ENCODE measurements around the gene DENND1A.

DENND1A gene

DNA sequence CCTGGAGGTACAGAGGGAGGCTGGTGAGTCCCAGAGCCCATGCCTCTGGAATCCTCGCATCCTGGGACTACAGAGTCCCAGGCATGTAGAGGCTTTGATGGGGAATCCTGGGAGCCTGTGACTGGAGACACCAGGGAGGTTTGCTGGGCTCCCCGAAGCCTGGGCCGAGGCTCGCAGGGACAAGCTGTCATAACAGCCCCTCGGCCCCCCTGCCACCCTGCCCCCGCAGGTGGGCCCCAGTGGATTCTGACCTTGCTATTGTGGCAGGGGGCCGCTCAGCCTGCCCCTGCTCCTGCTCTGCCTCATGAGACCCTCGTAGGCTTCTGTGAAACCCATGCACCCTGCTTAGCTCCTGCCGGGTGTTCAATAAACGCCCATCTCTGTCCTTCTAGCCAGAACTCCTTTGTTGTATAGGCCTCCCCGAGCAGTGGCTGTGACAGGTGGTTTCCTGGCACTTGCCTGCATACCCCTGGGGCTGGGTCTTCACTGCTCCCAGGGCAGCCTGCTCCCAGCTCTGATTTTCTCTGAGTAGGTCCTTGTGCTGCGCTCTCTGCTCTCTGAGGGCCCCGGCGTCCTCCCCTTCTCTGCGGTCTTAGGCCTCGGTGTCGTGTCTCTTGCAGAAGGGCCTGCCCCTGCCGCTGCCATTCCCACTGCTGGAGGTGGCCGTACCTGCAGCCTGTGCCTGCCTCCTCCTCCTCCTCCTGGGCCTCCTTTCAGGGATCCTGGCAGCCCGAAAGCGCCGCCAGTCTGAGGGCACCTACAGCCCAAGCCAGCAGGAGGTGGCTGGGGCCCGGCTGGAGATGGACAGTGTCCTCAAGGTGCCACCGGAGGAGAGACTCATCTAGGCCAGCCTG lies 553.5 kb downstream of the DENND1A start:
- no peak for DNase-seq

DNA sequence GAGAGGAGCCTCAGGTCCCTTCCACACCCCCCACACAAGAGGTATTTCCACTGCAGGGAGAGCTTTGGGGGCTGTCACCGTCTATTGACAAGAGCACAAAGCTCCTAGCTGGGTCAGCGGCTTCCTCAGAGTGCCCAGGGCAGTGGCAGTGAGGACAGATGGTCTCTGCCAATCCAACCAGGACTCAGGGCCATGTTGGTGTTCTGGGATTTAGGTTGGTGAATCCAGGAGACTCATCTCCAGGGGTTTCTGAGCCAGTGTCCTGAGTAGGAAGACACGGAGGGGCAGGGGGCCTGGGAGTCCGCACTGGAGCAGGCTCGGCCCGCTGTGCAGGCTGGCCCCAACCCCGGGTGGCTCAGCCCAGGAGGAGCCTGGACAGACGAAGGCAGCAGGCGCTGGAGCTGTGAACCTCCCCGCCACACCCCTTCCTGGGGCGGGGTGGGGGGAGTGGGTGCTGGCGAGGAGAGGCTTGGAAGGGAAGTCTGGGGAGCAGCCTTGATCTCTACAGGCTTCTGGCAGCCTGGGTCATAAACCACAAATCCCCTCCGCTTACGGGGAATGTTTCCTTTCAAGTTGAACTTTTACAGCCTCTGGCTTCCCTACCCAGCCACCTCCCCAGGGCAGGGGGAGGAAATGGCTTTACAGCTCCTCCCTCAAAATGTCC lies 554.3 kb downstream of the DENND1A start:
- no peak for DNase-seq

DNA sequence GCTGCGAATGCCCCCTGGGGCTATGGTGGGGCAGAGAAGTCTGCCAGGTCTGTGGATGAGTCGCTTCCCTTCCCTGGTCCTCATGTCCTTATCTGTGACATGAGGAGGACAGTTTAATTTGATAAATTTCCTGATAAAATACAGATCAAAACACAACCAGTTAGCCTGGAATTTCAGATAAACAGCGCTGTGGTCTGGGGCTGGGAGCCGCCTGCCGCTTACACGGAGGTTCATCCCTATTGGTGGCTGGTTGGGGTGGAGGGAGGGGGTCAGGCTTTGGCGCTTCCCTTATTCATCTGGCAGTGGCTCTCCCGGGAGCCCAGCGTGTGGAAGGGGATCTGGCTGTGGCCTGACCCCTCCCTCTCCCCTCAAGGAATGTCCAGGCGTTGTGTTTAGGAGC lies 556.0 kb downstream of the DENND1A start:
- DNase-seq = no peak

DNA sequence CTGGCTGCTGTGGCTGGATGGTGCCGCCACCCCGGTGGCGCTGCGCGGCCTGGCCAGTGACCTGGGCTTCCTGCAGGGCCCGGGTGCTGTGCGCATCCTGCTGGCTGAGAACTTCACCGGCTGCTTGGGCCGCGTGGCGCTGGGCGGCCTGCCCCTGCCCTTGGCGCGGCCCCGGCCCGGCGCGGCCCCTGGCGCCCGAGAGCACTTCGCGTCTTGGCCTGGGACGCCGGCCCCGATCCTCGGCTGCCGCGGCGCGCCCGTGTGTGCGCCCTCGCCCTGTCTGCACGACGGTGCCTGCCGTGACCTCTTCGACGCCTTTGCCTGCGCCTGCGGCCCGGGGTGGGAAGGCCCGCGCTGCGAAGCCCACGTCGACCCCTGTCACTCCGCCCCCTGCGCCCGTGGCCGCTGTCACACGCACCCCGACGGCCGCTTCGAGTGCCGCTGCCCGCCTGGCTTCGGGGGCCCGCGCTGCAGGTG lies 556.4 kb downstream of the DENND1A start:
- DNase-seq = no peak

DNA sequence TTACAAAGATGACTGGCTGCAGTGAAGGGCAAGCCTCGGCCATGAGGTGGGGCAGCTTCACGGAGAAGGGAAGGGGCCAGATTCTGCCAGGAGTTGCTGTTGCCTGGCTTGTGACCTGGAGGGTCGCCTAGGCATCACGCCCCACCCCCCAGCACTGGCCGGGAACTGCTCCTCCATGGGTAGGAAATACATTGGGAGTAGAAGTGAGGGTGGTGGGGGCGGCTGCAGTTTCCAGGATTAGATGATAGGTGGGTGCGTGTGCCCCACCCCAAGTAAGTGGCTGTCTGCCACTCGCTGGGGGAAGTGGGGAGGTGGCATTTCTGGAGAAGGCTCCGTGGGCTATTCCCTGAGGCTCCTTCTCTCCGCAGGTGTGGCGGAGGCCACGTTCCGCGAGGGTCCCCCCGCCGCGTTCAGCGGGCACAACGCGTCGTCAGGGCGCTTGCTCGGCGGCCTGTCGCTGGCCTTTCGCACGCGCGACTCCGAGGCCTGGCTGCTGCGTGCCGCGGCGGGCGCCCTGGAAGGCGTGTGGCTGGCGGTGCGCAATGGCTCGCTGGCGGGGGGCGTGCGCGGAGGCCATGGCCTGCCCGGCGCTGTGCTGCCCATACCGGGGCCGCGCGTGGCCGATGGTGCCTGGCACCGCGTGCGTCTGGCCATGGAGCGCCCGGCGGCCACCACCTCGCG lies 557.0 kb downstream of the DENND1A start:
- no peak for DNase-seq

DNA sequence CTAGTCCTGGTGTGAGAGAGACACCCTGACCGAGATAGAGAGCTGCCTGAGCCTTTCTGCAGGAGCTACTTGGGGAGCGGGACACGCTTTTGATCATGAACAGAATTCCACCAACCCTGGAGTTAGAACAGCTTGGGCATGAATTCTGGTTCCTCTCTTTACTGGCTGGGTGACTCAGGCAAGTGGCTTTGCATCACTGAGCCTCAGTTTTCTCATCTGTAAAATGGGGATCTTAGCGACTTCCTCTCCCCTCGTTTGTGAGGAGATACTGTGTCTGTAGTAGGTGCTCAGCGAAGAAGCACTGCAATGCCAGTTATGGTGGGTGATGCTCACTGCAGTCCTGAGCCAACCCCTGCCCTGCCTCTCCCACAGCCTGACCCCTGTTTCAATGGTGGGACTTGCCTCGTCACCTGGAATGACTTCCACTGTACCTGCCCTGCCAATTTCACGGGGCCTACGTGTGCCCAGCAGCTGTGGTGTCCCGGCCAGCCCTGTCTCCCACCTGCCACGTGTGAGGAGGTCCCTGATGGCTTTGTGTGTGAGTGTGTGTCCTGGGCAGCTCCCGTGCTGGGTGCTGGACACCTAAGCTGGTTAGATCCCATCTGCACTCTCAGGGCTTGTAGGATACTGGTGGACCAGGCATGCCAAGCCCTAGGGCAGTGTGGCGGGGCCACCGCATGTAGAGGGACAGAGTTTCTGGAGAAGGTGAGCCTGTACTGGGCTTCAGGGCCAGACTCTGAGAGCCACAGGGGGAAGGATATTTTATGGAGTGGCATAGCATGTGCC lies 557.9 kb downstream of the DENND1A start:
- DNase-seq = no peak

DNA sequence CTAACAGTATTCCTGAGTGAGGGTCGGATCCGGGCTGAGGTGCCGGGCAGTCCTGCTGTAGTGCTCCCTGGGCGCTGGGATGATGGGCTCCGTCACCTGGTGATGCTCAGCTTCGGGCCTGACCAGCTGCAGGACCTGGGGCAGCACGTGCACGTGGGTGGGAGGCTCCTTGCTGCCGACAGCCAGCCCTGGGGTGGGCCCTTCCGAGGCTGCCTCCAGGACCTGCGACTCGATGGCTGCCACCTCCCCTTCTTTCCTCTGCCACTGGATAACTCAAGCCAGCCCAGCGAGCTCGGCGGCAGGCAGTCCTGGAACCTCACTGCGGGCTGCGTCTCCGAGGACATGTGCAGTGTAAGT lies 558.7 kb downstream of the DENND1A start:
- no peak for DNase-seq

DNA sequence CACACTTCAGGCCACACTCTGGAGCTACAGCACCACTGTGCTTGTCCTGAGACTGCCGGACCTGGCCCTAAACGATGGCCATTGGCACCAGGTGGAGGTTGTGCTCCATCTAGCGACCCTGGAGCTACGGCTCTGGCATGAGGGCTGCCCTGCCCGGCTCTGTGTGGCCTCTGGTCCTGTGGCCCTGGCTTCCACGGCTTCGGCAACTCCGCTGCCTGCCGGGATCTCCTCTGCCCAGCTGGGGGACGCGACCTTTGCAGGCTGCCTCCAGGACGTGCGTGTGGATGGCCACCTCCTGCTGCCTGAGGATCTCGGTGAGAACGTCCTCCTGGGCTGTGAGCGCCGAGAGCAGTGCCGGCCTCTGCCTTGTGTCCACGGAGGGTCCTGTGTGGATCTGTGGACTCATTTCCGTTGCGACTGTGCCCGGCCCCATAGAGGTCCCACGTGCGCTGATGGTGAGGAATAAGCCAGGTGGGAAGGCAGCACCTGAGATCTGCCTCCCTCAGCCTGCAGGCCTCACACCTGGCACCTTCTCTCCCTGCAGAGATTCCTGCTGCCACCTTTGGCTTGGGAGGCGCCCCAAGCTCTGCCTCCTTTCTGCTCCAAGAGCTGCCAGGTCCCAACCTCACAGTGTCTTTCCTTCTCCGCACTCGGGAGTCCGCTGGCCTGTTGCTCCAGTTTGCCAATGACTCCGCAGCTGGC lies 559.2 kb downstream of the DENND1A start:
- no peak for DNase-seq

DNA sequence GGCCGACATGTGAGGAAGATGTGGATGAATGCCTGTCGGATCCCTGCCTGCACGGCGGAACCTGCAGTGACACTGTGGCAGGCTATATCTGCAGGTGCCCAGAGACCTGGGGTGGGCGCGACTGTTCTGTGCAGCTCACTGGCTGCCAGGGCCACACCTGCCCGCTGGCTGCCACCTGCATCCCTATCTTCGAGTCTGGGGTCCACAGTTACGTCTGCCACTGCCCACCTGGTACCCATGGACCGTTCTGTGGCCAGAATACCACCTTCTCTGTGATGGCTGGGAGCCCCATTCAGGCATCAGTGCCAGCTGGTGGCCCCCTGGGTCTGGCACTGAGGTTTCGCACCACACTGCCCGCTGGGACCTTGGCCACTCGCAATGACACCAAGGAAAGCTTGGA lies 559.8 kb downstream of the DENND1A start:
- no peak for DNase-seq

DNA sequence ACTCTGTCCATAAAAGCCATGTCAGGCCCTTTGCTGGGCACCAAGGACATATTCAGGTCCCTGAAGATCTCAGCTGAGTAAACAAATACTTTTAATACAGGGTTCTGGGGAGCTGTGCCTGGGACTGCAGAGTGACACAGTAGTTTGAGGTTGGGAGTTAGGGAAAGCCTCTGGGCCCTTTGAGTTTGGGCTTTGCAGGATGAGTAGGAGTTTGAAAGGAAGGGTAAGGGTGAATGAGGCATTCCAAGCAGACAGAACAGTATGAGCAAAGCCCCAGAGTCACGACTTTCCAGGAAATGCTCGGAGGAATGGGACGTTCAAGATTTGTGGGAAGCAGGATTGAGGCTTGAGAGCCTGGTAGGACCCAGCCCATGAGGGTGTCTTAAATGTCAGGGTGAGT lies 560.6 kb downstream of the DENND1A start:
- DNase-seq = no peak

DNA sequence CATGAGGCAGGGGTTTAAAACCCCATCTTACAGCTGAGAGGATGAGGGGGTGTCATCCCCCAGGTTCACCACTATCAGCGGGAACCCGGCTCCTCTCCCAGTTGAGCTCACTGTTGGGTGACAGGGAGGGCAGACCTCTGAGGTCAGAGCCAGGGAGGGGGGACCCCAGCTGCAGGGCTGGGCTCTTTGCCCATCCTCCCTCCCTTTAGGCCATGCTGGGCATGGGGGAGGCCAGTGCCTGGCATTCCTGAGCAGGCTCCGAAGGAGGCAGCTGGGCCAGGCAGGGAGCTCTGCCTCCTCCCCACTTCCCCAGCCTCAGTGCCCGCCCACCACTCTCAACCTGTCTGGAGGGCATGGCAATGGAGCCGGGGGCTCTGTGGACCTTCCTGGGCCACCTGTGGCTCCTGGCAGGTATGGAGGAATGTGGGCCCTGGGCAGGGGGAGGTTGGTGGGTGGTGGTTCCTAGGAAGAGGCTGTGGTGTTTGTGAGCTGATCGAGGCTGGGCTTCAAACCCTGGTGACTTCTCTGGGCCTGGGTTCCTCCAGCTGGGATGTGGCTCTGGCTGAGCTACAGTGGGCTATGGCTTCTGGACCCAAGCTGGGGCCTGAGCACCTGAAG lies 561.3 kb downstream of the DENND1A start:
- DNase-seq = no peak

DNA sequence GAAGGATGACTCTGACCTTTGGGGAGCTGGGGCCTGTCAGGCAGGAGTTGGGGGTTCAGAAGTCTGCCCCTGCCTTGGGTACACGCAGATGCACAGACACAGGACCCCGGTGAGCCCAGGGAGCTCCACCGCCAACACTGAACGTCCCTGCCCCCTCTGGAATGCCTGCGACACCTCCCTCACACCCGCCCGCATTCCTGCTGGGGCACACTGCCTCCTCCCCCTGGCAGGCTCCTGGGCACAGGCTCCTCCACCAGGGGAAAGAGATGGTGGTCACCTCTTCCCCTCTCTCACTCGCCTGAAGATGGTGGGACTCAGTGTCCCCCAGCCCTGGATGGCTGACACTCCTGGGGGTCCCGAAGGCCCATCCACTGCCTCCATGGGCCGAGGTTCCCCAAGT lies 561.9 kb downstream of the DENND1A start:
- DNase-seq = no peak

DNA sequence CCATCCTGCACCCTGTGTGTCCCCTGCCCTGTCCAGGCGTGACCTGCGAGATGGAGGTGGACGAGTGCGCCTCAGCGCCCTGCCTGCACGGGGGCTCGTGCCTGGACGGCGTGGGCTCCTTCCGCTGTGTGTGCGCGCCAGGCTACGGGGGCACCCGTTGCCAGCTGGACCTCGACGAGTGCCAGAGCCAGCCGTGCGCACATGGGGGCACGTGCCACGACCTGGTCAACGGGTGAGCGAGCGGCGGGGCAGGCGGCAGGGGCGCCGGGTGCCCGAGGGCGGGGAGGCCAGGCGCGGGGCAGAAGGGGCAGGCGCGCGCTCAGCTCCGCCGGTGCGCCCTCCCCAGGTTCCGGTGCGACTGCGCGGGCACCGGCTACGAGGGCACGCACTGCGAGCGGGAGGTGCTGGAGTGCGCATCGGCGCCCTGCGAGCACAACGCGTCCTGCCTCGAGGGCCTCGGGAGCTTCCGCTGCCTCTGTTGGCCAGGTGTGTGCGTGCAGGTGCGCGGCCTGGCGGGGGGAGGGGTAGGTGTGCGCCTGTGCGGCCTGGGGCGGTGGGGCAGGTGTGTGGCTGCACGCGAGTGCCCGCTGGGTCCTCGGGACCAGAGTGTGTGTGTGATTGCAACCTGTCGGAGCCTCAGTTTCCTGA lies 563.9 kb downstream of the DENND1A start:
- no peak for DNase-seq

DNA sequence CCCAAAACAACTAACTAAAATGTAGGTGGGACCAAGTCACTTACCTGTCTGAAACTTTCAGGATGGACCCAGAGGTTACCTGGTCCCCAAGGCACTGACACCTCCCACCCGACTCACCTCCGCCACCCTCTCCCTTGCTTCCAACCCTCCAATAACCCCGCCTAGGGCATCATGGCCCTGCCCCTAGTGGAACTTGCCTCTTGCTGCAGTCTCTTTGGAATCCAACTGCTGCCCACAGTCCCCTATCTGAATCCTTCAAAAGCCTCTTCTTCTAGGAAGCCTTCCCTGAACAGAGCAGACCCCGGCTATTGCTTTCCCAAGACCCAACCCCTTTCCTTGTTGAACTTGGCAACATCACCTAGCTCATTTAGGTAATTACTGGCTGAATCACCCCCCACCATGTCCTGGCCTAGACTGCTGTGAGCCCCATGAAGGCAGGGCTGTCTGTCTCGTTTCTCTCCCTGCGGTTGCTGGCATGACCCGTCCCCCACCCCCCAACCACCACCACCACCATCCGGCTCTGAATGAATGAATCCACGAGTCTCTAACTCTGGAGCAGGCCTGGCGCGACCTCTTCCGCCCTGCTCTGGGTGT lies 564.5 kb downstream of the DENND1A start:
- no peak for DNase-seq

DNA sequence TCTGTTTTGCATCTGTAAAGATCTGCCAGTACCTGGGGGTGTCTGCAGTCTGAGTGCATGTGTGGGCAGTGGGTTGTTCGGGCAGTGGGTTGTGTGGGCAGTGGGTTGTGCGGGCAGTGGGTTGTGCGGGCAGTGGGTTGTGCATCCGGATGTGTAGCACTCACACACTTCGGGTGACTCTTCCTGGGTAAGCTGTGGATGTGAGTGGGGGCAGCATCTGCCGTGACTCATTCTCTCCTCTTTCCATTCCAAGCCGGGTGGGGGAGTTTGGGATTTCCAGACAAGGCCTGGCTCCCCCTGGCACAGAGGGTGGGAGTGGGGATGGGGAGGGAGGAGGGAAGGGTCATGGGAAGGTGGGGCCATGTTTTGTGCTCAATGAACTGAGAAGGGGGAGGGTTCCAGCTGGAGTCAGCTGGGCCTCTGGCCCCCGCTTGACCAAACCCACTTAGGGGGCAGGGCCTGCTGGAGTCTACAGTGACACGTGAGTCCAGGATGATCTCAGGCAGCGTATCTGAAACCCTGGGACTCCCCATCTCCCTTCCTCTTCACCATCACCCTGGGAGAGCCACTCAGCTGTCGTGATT lies 565.6 kb downstream of the DENND1A start:
- DNase-seq = no peak

DNA sequence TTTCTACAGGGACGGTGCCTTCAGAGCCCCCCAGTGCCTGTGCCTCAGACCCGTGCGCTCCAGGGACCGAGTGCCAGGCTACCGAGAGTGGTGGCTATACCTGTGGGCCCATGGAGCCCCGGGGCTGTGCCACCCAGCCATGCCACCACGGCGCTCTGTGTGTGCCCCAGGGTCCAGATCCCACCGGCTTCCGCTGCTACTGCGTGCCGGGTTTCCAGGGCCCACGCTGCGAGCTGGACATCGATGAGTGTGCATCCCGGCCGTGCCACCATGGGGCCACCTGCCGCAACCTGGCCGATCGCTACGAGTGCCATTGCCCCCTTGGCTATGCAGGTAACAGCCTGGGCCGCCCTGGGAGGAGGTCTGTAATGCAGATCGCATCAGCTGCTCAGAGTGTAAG lies 567.1 kb downstream of the DENND1A start:
- DNase-seq = no peak

DNA sequence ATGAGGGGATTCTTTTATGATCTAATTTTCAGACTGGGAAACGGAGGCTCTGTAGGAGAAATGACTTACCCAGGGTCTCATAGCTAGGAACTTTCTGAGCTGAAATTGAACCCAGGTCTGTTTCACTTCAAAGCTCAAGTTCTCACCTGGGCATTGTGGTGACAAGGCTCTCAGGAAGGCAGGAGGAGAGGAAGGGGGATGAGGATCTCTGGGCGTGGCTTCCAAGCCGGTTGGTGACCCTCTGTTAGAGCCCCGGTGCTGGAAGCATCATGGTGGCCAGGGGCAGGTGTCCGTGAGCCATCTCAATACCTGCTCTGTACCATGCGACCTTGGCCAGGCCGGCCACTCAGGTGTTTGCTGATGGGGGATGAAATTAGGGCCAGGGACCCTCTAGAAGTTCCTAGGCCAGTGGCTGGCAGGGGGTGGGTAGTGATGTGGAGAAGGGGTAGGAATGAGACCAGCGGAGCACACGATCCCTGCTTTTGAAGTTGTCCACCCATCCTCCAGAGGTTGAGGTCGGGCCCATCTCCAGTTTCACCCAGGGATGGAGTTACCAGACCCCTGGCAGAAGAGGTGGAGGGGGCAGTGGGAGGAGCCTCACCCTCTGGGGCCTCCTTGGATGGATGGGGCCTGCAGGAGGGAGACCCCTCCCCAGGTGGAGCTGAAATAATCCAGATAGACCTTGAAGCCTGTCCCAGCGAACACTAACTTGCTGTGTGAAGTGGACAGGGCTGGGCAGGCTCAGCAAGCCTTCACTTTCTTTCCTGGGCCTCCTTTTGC lies 568.0 kb downstream of the DENND1A start:
- DNase-seq = no peak

DNA sequence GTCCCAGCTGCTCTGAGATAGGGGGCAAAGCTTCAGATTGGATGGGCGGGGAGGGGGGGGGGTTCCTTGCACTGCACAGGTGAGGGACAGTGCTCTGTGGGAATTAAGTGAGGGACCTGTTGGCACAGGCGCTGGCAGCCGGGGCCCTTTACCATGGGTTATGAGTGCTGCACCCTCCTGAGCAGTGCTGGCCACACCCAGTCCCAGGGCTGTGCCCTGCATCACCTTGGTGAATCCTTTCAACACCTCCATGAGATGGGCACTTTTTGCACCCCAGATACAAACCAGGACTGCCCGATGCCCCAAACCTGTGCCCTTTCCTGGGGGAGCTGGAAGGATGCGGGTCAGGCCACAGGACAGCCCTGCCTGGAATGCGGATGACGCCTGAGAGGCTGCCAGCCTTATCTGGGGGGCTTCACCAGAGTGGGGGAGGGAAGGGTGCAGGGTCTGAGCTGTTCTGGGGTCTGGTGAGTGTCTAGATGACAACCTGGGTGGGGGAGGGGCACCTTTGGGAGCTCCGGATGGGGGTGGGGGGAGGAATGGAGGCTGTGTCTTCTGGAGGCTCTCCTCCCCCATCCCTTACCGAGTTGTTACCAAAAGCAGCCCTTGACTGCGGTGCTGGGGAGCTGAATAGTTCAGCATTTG lies 568.7 kb downstream of the DENND1A start:
- DNase-seq = no peak

Measured in NCI-H1048 (cell line).